Stimulated activated CD8-positive, alpha-beta memory T cell treated with anti-CD3 and anti-CD28 coated beads, Interleukin-15, amount 100 ng/mL, for 4 hours (primary cell): ENCODE results near the gene TTC33.

Experiments
- DNase-seq, 2 donors: peaks; one replicate each; pipeline ENCODE4 v3.0.0-alpha.2; 2020; ENCODE audit warnings: low read depth in 2 of 2

Gene TTC33

GRCh38 chr5:40485021-40485998 lies 270.5 kb downstream of the TTC33 start:
- no peak for DNase-seq

GRCh38 chr5:40484495-40484894 lies 271.3 kb downstream of the TTC33 start:
- DNase-seq: no peak

- no peak for DNase-seq
Measured at GRCh38 chr5:40483316-40483715, 272.4 kb downstream of the TTC33 start.

GRCh38 chr5:40481241-40481640 lies 274.5 kb downstream of the TTC33 start:
- no peak for DNase-seq

GRCh38 chr5:40480392-40480791 lies 275.4 kb downstream of the TTC33 start:
- DNase-seq: peak in 1 of 2 donors; percentile 41

GRCh38 chr5:40479939-40480338 lies 275.8 kb downstream of the TTC33 start:
- no peak for DNase-seq

- no peak for DNase-seq
Measured at GRCh38 chr5:40478766-40479165, 277.0 kb downstream of the TTC33 start.

- no peak for DNase-seq
Measured at GRCh38 chr5:40477856-40478546, 277.8 kb downstream of the TTC33 start.

GRCh38 chr5:40475561-40475960 lies 280.2 kb downstream of the TTC33 start:
- no peak for DNase-seq

- DNase-seq: no peak
Measured at GRCh38 chr5:40474250-40474649, 281.5 kb downstream of the TTC33 start.

- no peak for DNase-seq
Measured at GRCh38 chr5:40465416-40465815, 290.3 kb downstream of the TTC33 start.

GRCh38 chr5:40464511-40464910 lies 291.2 kb downstream of the TTC33 start:
- DNase-seq: no peak
